Esophagus squamous epithelium (tissue), 5 donors: ENCODE measurements around the gene TSPEAR. TPM values are rescaled to one million over a fixed set of nuclear protein-coding genes. Genes with fewer than 3 reads are reported as not detected.

Source experiments
- DNase-seq: peaks from one replicate; lab custom pipeline; 2025; lab: John Stamatoyannopoulos, UW
- H3K27ac ChIP-seq, 4 donors: fragments of 200-600 bp; sonication (generic); one replicate each; pipeline ENCODE4 v1.5.1; 2016 to 2019; ENCODE audit warnings: mild to moderate bottlenecking in 1 of 4
- H3K27me3 ChIP-seq, 4 donors: fragments of 200-600 bp; sonication (generic); 1 replicate in 3 of 4; 2 replicates in 1 of 4; pipeline versions ENCODE4 v1.5.1 to v1.6.0; 2017 to 2021; ENCODE audit warnings: antibody characterized with exemption in 1 of 4
- H3K36me3 ChIP-seq, 3 donors: fragments of 200-600 bp; sonication (generic); one replicate each; pipeline ENCODE4 v1.5.1; 2016 to 2019
- H3K4me1 ChIP-seq, 3 donors: fragments of 200-600 bp; sonication (generic); one replicate each; pipeline ENCODE4 v1.5.1; 2017 to 2019
- H3K4me3 ChIP-seq, 4 donors: fragments of 200-600 bp; sonication (generic); 1 replicate in 3 of 4; 2 replicates in 1 of 4; pipeline ENCODE4 v1.5.1; 2016 to 2019; ENCODE audit warnings: mild to moderate bottlenecking in 2 of 4, moderate library complexity in 1 of 4
- H3K9me3 ChIP-seq, 3 donors: fragments of 200-600 bp; sonication (generic); one replicate each; pipeline ENCODE4 v1.5.1; 2016 to 2019
- CTCF ChIP-seq, 6 experiments: fragments of 450-650 bp in 4 of 6; fragments of 200-600 bp in 2 of 6; sonication (generic) in 2 of 6; IDR thresholded peaks; one replicate each; pipeline ENCODE4 v1.5.1; 2016 to 2019; ENCODE audit warnings: antibody characterized with exemption in 6 of 6, mild to moderate bottlenecking in 4 of 6, moderate library complexity in 4 of 6
- POLR2A ChIP-seq, 4 donors: fragments of 450-650 bp; IDR thresholded peaks; one replicate each; pipeline ENCODE4 v1.6.1; 2017; ENCODE audit warnings: antibody characterized with exemption in 4 of 4, mild to moderate bottlenecking in 4 of 4, moderate library complexity in 3 of 4
- WGBS, 2 donors: methylation state at CpG; one replicate each; pipeline ENCODE4 v1.1.5; 2018; 5-methylcytosine and 5-hydroxymethylcytosine counted together
- intact Hi-C: fragments of 100-400 bp; cut with DNase I; formaldehyde crosslinking; loops from one replicate; pipeline ENCODE4 v1.15.0; 2022
- total RNA-seq, 4 donors: library from RNA; depleted of rRNA; stranded (reverse); fragments of >200 nt; gene quantifications; one replicate each; pipeline ENCODE4 v1.1.0, GENCODE V29; 2016
- donor health status: DM: yes; HTN: yes; CAD: no.

Gene TSPEAR
- total RNA-seq, 4 donors from 2014 or later = not detected

- peaks cover 0 to 84% (median 0%) of the 10 kb centered on the region in 4 donors for H3K27me3 ChIP-seq
- 36 to 45% methylated on average over 11 of the region's 11 CpGs for WGBS, 2 donors
- no peak overlapping the region for H3K27ac ChIP-seq
- peaks cover 12 to 37% (median 24%) of the 10 kb centered on the region in 3 donors for H3K4me1 ChIP-seq
- H3K9me3 ChIP-seq = no peaks in the 10 kb centered on the region
- H3K4me3 ChIP-seq = no peak overlapping the region
- intact Hi-C loops = no loop called here
- no peak for DNase-seq
- H3K36me3 ChIP-seq = no peaks in the 10 kb centered on the region
- TF ChIP-seq CTCF (IDR thresholded peaks at IDR 0.05) (peak in 1 of 6 experiments; percentile 40), POLR2A (IDR thresholded peaks at IDR 0.05) (no peak)
Measured at GRCh38 chr21:44752671-44753235, 41.4 kb upstream of the TSPEAR start.

- intact Hi-C loops = no loop called here
- no peaks in the 10 kb centered on the region for H3K36me3 ChIP-seq
- no peak overlapping the region for H3K4me3 ChIP-seq
- H3K27me3 ChIP-seq = peaks cover 0 to 86% (median 0%) of the 10 kb centered on the region in 4 donors
- H3K27ac ChIP-seq = no peak overlapping the region
- no peak for DNase-seq
- WGBS, 2 donors = 75 to 90% methylated on average over 11 to 16 of the region's 34 CpGs
- no peaks in the 10 kb centered on the region for H3K9me3 ChIP-seq
- no peak for TF ChIP-seq CTCF (IDR thresholded peaks at IDR 0.05)
- no peak for TF ChIP-seq POLR2A (IDR thresholded peaks at IDR 0.05)
- H3K4me1 ChIP-seq = peaks cover 12 to 37% (median 24%) of the 10 kb centered on the region in 3 donors
Measured at GRCh38 chr21:44751799-44752636, 40.6 kb upstream of the TSPEAR start.

GRCh38 chr21:44751186-44751798 lies 39.9 kb upstream of the TSPEAR start:
- peaks cover 0 to 80% (median 0%) of the 10 kb centered on the region in 4 donors for H3K27me3 ChIP-seq
- no peak overlapping the region for H3K27ac ChIP-seq
- TF ChIP-seq POLR2A (IDR thresholded peaks at IDR 0.05) (no peak), CTCF (IDR thresholded peaks at IDR 0.05) (no peak)
- no peaks in the 10 kb centered on the region for H3K9me3 ChIP-seq
- 77 to 80% methylated on average over 3 to 9 of the region's 24 CpGs for WGBS, 2 donors
- intact Hi-C loops = no loop called here
- peaks cover 12 to 37% (median 24%) of the 10 kb centered on the region in 3 donors for H3K4me1 ChIP-seq
- no peaks in the 10 kb centered on the region for H3K36me3 ChIP-seq
- H3K4me3 ChIP-seq = no peak overlapping the region
- DNase-seq = no peak

- WGBS, 2 donors = 69 to 79% methylated on average over 11 to 12 of the region's 12 CpGs
- Histone ChIP-seq H3K4me1 (peaks cover 12 to 37% (median 24%) of the 10 kb centered on the region in 3 donors), H3K4me3 (no peak overlapping the region), H3K9me3 (no peaks in the 10 kb centered on the region), H3K27ac (no peak overlapping the region), H3K27me3 (peaks cover 0 to 74% (median 0%) of the 10 kb centered on the region in 4 donors), H3K36me3 (no peaks in the 10 kb centered on the region)
- DNase-seq = no peak
- intact Hi-C loops = no loop called here
- no peak for TF ChIP-seq CTCF (IDR thresholded peaks at IDR 0.05)
Measured at GRCh38 chr21:44750675-44751025, 39.3 kb upstream of the TSPEAR start.
